ENCODE measurements around the gene EPHA1. TPM values are rescaled to one million over a fixed set of nuclear protein-coding genes. Genes with fewer than 3 reads are reported as not detected.

The EPHA1 gene
- total RNA-seq, 3 donors from 2014 or later (not counting 1 experiment from before 2014, with no cell fraction given): 1.0 to 1.2 TPM; not detected in 1

DNA sequence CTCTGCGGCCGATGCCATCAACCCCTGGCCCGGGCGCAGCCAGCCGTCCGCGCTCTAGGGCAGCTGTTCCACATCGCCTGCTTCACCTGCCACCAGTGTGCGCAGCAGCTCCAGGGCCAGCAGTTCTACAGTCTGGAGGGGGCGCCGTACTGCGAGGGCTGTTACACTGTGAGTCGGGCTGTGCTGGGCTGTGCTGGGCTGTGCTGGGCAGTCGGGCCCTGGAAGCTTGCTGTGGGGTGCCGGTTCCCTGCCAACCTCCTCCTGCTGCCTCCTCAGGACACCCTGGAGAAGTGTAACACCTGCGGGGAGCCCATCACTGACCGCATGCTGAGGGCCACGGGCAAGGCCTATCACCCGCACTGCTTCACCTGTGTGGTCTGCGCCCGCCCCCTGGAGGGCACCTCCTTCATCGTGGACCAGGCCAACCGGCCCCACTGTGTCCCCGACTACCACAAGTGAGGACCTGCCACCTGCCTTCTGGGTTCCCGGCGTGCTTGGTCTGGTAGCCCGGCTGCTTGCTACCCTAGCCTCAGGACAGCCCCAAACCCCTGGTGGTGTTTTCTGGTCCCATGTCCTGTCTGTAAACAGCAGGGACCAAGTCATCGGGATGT is 20.1 kb downstream of the EPHA1 start:
- Histone ChIP-seq H3K27ac (ENCODE audit: low read length) (no peak overlapping the region), H3K27me3 (ENCODE audit: control insufficient read depth, insufficient read depth, low read length) (no peaks in the 10 kb centered on the region), H3K36me3 (ENCODE audit: control insufficient read depth, insufficient read depth, low read length) (peaks cover 50% of the 10 kb centered on the region), H3K9me3 (ENCODE audit: control insufficient read depth, insufficient read depth, low read length) (no peaks in the 10 kb centered on the region), H3K4me1 (ENCODE audit: control insufficient read depth, insufficient read depth, low read length) (peaks cover 37% of the 10 kb centered on the region), H3K4me3 (ENCODE audit: low read length) (no peak overlapping the region)
- TF ChIP-seq, protein P1, sequence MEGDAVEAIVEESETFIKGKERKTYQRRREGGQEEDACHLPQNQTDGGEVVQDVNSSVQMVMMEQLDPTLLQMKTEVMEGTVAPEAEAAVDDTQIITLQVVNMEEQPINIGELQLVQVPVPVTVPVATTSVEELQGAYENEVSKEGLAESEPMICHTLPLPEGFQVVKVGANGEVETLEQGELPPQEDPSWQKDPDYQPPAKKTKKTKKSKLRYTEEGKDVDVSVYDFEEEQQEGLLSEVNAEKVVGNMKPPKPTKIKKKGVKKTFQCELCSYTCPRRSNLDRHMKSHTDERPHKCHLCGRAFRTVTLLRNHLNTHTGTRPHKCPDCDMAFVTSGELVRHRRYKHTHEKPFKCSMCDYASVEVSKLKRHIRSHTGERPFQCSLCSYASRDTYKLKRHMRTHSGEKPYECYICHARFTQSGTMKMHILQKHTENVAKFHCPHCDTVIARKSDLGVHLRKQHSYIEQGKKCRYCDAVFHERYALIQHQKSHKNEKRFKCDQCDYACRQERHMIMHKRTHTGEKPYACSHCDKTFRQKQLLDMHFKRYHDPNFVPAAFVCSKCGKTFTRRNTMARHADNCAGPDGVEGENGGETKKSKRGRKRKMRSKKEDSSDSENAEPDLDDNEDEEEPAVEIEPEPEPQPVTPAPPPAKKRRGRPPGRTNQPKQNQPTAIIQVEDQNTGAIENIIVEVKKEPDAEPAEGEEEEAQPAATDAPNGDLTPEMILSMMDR (IDR thresholded peaks at IDR 0.05): no peak
- peak overlapping the region in 1 of 2 donors; percentile 65 for H3K27ac Mint-ChIP-seq
- H3K36me3 Mint-ChIP-seq: no peaks in the 10 kb centered on the region
- DNase-seq (no peak), ATAC-seq (no peak)
- 95% methylated on average over 28 of the region's 28 CpGs for WGBS (ENCODE audit: insufficient coverage)
- H3K9me3 Mint-ChIP-seq: no peaks in the 10 kb centered on the region
- H3K27me3 Mint-ChIP-seq (ENCODE audit: low read depth in 2 of 2): no peaks in the 10 kb centered on the region
- H3K4me1 Mint-ChIP-seq: peaks cover 0 to 6% of the 10 kb centered on the region in 2 donors
- H3K4me3 Mint-ChIP-seq: no peak overlapping the region
- intact Hi-C loops (cut with micrococcal nuclease): no loop called here

DNA sequence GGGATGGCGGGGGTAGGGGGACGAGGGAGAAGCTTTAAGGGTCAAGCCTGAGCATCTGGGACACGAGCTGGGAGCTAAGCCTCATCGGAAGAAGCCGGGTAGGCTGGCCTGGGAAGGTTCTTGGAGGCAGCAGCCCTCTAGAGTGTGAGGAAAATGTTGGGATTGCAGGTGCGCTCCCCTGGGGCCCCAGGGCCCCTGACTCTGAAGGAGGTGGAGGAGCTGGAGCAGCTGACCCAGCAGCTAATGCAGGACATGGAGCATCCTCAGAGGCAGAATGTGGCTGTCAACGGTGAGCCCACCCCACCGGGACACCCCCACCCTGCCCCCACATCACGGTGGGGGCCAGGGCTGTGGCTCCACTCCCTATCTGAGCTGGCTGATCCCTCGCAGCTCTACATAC is 20.6 kb downstream of the EPHA1 start:
- Mint-ChIP-seq H3K27me3 (ENCODE audit: low read depth in 2 of 2) (no peaks in the 10 kb centered on the region), H3K27ac (peak overlapping the region in 1 of 2 donors; percentile 8), H3K4me1 (peaks cover 0 to 7% of the 10 kb centered on the region in 2 donors), H3K36me3 (no peaks in the 10 kb centered on the region), H3K4me3 (no peak overlapping the region), H3K9me3 (no peaks in the 10 kb centered on the region)
- intact Hi-C loops (cut with micrococcal nuclease): no loop called here
- 93% methylated on average over 10 of the region's 10 CpGs for WGBS (ENCODE audit: insufficient coverage)
- H3K9me3 ChIP-seq (ENCODE audit: control insufficient read depth, insufficient read depth, low read length): no peaks in the 10 kb centered on the region
- ATAC-seq (no peak), DNase-seq (no peak)
- no peak overlapping the region for H3K4me3 ChIP-seq (ENCODE audit: low read length)
- TF ChIP-seq, protein P1 (IDR thresholded peaks at IDR 0.05): no peak
- H3K4me1 ChIP-seq (ENCODE audit: control insufficient read depth, insufficient read depth, low read length): peaks cover 42% of the 10 kb centered on the region
- H3K27ac ChIP-seq (ENCODE audit: low read length): no peak overlapping the region
- H3K27me3 ChIP-seq (ENCODE audit: control insufficient read depth, insufficient read depth, low read length): no peaks in the 10 kb centered on the region
- peaks cover 51% of the 10 kb centered on the region for H3K36me3 ChIP-seq (ENCODE audit: control insufficient read depth, insufficient read depth, low read length)

DNA sequence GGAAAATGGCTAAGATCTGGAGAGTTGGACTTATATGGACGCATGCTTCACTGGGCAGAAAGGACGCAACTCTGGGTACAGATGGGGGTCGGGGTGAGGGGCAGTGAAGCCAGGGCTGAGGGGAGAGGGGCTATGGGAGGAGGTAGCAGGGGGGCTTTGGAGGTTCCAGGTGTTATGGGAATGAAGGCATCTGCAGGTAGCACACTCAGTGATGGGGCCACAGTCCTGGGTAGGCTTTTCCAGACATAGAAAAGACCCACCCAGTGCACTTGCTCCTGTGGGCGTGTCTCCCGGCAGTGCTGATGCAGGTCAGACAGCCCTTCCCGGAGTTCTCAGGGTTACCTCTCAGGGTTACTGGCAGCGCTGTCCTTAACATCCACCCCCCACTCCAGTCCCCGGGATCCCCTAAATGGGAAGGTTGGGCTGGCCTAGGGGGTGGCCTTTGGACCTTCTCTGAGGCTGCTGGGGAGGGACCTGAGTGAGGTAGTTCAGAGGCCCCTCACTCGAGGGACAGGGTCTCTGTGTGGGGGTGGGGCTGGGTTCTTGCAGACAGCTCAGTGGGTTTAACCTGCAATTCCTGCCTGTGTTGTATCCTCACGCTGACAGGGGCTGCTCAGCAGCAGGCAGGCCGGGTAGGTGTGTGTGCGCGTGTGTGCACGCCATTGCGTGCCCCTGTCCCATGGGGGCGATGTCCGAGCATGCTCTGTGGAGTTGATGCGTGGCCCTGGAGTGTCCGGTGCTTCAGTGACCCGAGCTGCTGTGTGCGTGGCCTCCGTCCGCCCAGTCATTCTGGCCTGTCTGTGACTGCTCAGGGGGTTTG is 21.3 kb downstream of the EPHA1 start:
- H3K9me3 Mint-ChIP-seq: no peaks in the 10 kb centered on the region
- no peaks in the 10 kb centered on the region for H3K36me3 Mint-ChIP-seq
- WGBS (ENCODE audit: insufficient coverage): 94% methylated on average over 21 of the region's 23 CpGs
- H3K27me3 Mint-ChIP-seq (ENCODE audit: low read depth in 2 of 2): no peaks in the 10 kb centered on the region
- H3K27ac ChIP-seq (ENCODE audit: low read length): no peak overlapping the region
- TF ChIP-seq, protein P1 (IDR thresholded peaks at IDR 0.05): no peak
- peaks cover 49% of the 10 kb centered on the region for H3K4me1 ChIP-seq (ENCODE audit: control insufficient read depth, insufficient read depth, low read length)
- H3K4me1 Mint-ChIP-seq: peaks cover 0 to 14% of the 10 kb centered on the region in 2 donors
- ATAC-seq: no peak
- H3K27ac Mint-ChIP-seq: peak overlapping the region in 1 of 2 donors; percentile 8
- no peaks in the 10 kb centered on the region for H3K27me3 ChIP-seq (ENCODE audit: control insufficient read depth, insufficient read depth, low read length)
- H3K4me3 Mint-ChIP-seq: no peak overlapping the region
- intact Hi-C loops (cut with micrococcal nuclease): no loop called here
- peaks cover 49% of the 10 kb centered on the region for H3K36me3 ChIP-seq (ENCODE audit: control insufficient read depth, insufficient read depth, low read length)
- no peaks in the 10 kb centered on the region for H3K9me3 ChIP-seq (ENCODE audit: control insufficient read depth, insufficient read depth, low read length)
- DNase-seq: peak in 1 of 2 donors; percentile 26
- H3K4me3 ChIP-seq (ENCODE audit: low read length): no peak overlapping the region
